GM18858 (cell line): ENCODE results near the gene SERPIND1.
"Not testable (repeated sequence)": the region's sequence is repeated elsewhere in the genome, so short reads cannot be mapped to it uniquely, and the experiment has no call there.

ENCODE experiments used
- ATAC-seq: cut with Tn5 transposase; IDR thresholded peaks from one replicate; pipeline ENCODE4 v1.9.1; 2021; ENCODE audit not compliant: unreplicated experiment

Gene SERPIND1

GRCh38 chr22:20811171-20811570, 37.3 kb downstream of the SERPIND1 start:
- ATAC-seq = no peak

- ATAC-seq = no peak
These were observed 38.2 kb downstream of the SERPIND1 start for GRCh38 chr22:20811971-20812660.

GRCh38 chr22:20813056-20813455, 39.1 kb downstream of the SERPIND1 start:
- ATAC-seq = no peak

GRCh38 chr22:20814221-20814808, 40.4 kb downstream of the SERPIND1 start:
- ATAC-seq = no peak

- ATAC-seq = no peak
These were observed 41.7 kb downstream of the SERPIND1 start for GRCh38 chr22:20815477-20816050.

GRCh38 chr22:20816559-20816958, 42.6 kb downstream of the SERPIND1 start:
- ATAC-seq = no peak

- ATAC-seq = no peak
These were observed 44.6 kb downstream of the SERPIND1 start for GRCh38 chr22:20818471-20818870.

- no peak for ATAC-seq
These were observed 45.6 kb downstream of the SERPIND1 start for GRCh38 chr22:20819471-20819870.

GRCh38 chr22:20821717-20822239, 47.9 kb downstream of the SERPIND1 start:
- ATAC-seq = not testable (repeated sequence)

- ATAC-seq = no peak
These were observed 48.3 kb downstream of the SERPIND1 start for GRCh38 chr22:20822240-20822639.

GRCh38 chr22:20823264-20823663, 49.4 kb downstream of the SERPIND1 start:
- ATAC-seq = no peak

- ATAC-seq = not testable (repeated sequence)
These were observed 51.3 kb downstream of the SERPIND1 start for GRCh38 chr22:20825216-20825615.

GRCh38 chr22:20825624-20826023, 51.7 kb downstream of the SERPIND1 start:
- no peak for ATAC-seq

GRCh38 chr22:20826373-20827152, 52.6 kb downstream of the SERPIND1 start:
- not testable (repeated sequence) for ATAC-seq

GRCh38 chr22:20829491-20830134, 55.7 kb downstream of the SERPIND1 start:
- no peak for ATAC-seq

GRCh38 chr22:20833225-20833665, 59.3 kb downstream of the SERPIND1 start:
- no peak for ATAC-seq

- ATAC-seq = no peak
These were observed 60.3 kb downstream of the SERPIND1 start for GRCh38 chr22:20834206-20834605.

- ATAC-seq = no peak
These were observed 60.8 kb downstream of the SERPIND1 start for GRCh38 chr22:20834725-20835124.
